Measurements from ENCODE around the gene MAT2B. TPM values are rescaled to one million over a fixed set of nuclear protein-coding genes. Genes with fewer than 3 reads are reported as not detected.

The MAT2B gene
- polyA plus RNA-seq, 1 donor (not counting 4 experiments of a cell fraction or from before 2014, with no cell fraction given): 68.5 TPM

- no peak overlapping the region for H3K4me3 ChIP-seq (ENCODE audit: control insufficient read depth in 2 of 3, extremely low read depth in 1 of 3, insufficient read depth in 2 of 3, low read depth in 1 of 3, low read length in 3 of 3)
- DNase-seq (ENCODE audit: low read depth, low spot score) (no peak), FAIRE-seq (no peak)
- H3K4me2 ChIP-seq (ENCODE audit: control insufficient read depth, extremely low read depth, insufficient read depth, low read depth, low read length): no peak overlapping the region
- dilution Hi-C loops (cut with MboI; ENCODE audit: extremely low pct_ligation_motif_present, low sequenced_read_pairs): loop anchor here (25.0 kb wide), 1 partner anchor 925 kb away; no protein-coding TSS in a partner anchor
- H3K27ac ChIP-seq (ENCODE audit: control insufficient read depth, insufficient read depth, low read length): no peak overlapping the region
- no peaks in the 10 kb centered on the region for H3K9me1 ChIP-seq (ENCODE audit: control insufficient read depth, extremely low read depth, insufficient read depth, low read length)
- no peak overlapping the region for H3K9ac ChIP-seq (ENCODE audit: control insufficient read depth, extremely low read depth, insufficient read depth, low read length)
- H2AFZ ChIP-seq (ENCODE audit: control insufficient read depth, low read length): no peak overlapping the region
- H3K79me2 ChIP-seq (ENCODE audit: control insufficient read depth, insufficient read depth, low read length): no peaks in the 10 kb centered on the region
- no peaks in the 10 kb centered on the region for H3K36me3 ChIP-seq (ENCODE audit: control insufficient read depth in 2 of 2, extremely low read depth in 1 of 2, insufficient read depth in 2 of 2, low read length in 2 of 2)
- TF ChIP-seq CTCF (optimal IDR thresholded peaks at IDR 0.05 in 1 of 3, IDR thresholded peaks at IDR 0.05 in 1 of 3, conservative IDR thresholded peaks at IDR 0.05 in 1 of 3; ENCODE audit: extremely low read depth in 1 of 3, insufficient read depth in 2 of 3, low read length in 3 of 3): no peak
- H4K20me1 ChIP-seq (ENCODE audit: control insufficient read depth, extremely low read depth, insufficient read depth, low read length): no peaks in the 10 kb centered on the region
- peaks cover 3% of the 10 kb centered on the region for H3K4me1 ChIP-seq (ENCODE audit: control insufficient read depth, extremely low read depth, insufficient read depth, low read length)
- H3K9me3 ChIP-seq (ENCODE audit: control insufficient read depth, low read depth, low read length): no peaks in the 10 kb centered on the region
- H3K27me3 ChIP-seq (ENCODE audit: control insufficient read depth, extremely low read depth, insufficient read depth, low read length): peaks cover 26% of the 10 kb centered on the region
Observed at GRCh38 chr5:163562071-163562470, 56.7 kb downstream of the MAT2B start.

GRCh38 chr5:163563112-163563511, 57.7 kb downstream of the MAT2B start:
- DNase-seq (ENCODE audit: low read depth, low spot score) (no peak), FAIRE-seq (no peak)
- peaks cover 3% of the 10 kb centered on the region for H3K4me1 ChIP-seq (ENCODE audit: control insufficient read depth, extremely low read depth, insufficient read depth, low read length)
- dilution Hi-C loops (cut with MboI; ENCODE audit: extremely low pct_ligation_motif_present, low sequenced_read_pairs): loop anchor here (25.0 kb wide), 1 partner anchor 924 kb away; no protein-coding TSS in a partner anchor
- H3K27ac ChIP-seq (ENCODE audit: control insufficient read depth, insufficient read depth, low read length): no peak overlapping the region
- H3K27me3 ChIP-seq (ENCODE audit: control insufficient read depth, extremely low read depth, insufficient read depth, low read length): peaks cover 28% of the 10 kb centered on the region
- no peak overlapping the region for H3K4me2 ChIP-seq (ENCODE audit: control insufficient read depth, extremely low read depth, insufficient read depth, low read depth, low read length)
- H3K36me3 ChIP-seq (ENCODE audit: control insufficient read depth in 2 of 2, extremely low read depth in 1 of 2, insufficient read depth in 2 of 2, low read length in 2 of 2): no peaks in the 10 kb centered on the region
- H2AFZ ChIP-seq (ENCODE audit: control insufficient read depth, low read length): no peak overlapping the region
- H3K79me2 ChIP-seq (ENCODE audit: control insufficient read depth, insufficient read depth, low read length): no peaks in the 10 kb centered on the region
- H3K4me3 ChIP-seq (ENCODE audit: control insufficient read depth in 2 of 3, extremely low read depth in 1 of 3, insufficient read depth in 2 of 3, low read depth in 1 of 3, low read length in 3 of 3): no peak overlapping the region
- H3K9me1 ChIP-seq (ENCODE audit: control insufficient read depth, extremely low read depth, insufficient read depth, low read length): no peaks in the 10 kb centered on the region
- no peaks in the 10 kb centered on the region for H4K20me1 ChIP-seq (ENCODE audit: control insufficient read depth, extremely low read depth, insufficient read depth, low read length)
- H3K9ac ChIP-seq (ENCODE audit: control insufficient read depth, extremely low read depth, insufficient read depth, low read length): no peak overlapping the region
- no peaks in the 10 kb centered on the region for H3K9me3 ChIP-seq (ENCODE audit: control insufficient read depth, low read depth, low read length)
- TF ChIP-seq CTCF (optimal IDR thresholded peaks at IDR 0.05 in 1 of 3, IDR thresholded peaks at IDR 0.05 in 1 of 3, conservative IDR thresholded peaks at IDR 0.05 in 1 of 3; ENCODE audit: extremely low read depth in 1 of 3, insufficient read depth in 2 of 3, low read length in 3 of 3) (no peak), EZH2 (IDR thresholded peaks at IDR 0.05; ENCODE audit: low read length) (no peak)
